Transverse colon (tissue), 4 donors: Measurements from ENCODE around the gene PDSS2.

Experiments used
- CTCF ChIP-seq, 5 experiments: fragments of 200-600 bp in 3 of 5; fragments of 450-650 bp in 2 of 5; sonication (generic) in 3 of 5; IDR thresholded peaks; 1 replicate in 2 of 5; 2 replicates in 3 of 5; pipeline ENCODE4 v1.5.1; 2016 to 2017; ENCODE audit warnings: antibody characterized with exemption in 5 of 5, inconsistent platforms in 3 of 5, mild to moderate bottlenecking in 2 of 5, moderate library complexity in 1 of 5
- EP300 ChIP-seq: sonication (generic); formaldehyde crosslinking; IDR thresholded peaks from one replicate; pipeline ENCODE4 v1.6.1; 2017; ENCODE audit warnings: antibody characterized with exemption, low read depth
- POLR2A ChIP-seq: fragments of 450-650 bp; IDR thresholded peaks from one replicate; pipeline ENCODE4 v1.6.1; 2016; ENCODE audit warnings: antibody characterized with exemption, mild to moderate bottlenecking, moderate library complexity
- POLR2AphosphoS5 ChIP-seq, 3 donors: sonication (generic); formaldehyde crosslinking; IDR thresholded peaks; one replicate each; pipeline ENCODE4 v1.6.1; 2016; ENCODE audit warnings: antibody characterized with exemption in 3 of 3

GRCh38 chr6:107423474-107423990 lies 35.8 kb downstream of the PDSS2 start:
- no peak for TF ChIP-seq CTCF (IDR thresholded peaks at IDR 0.05)
- TF ChIP-seq EP300 = no peak
- TF ChIP-seq POLR2AphosphoS5 (IDR thresholded peaks at IDR 0.05) = no peak
- TF ChIP-seq POLR2A = no peak
